ENCODE results near the gene RGS5. TPM values are rescaled to one million over a fixed set of nuclear protein-coding genes. Genes with fewer than 3 reads are reported as not detected.

The RGS5 gene
- total RNA-seq, 1 experiment from 2014 or later = 4.6 TPM

DNA sequence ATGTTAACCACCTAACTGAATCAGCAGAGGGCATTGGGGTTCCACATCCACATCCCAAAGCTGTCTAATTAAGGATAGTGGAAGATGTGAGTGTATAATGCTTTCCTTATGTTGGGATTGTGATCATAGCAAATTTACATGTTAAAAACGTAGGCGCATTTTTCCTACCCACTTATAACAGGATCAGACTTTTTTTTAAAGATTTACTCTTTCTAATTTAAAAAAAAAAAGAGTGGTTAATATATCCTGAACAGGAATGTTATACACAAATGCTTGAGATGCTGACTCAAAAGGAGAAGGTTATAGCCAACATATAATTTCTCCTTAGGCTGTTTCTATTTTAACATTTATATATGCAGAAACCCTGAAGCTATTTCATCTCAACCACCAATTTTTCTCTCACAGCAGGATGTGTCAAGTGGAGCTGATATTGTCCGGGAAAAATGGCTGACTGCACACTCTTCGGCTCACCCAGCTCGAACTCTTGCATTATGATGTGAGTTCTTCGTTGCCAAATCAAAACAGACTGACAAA, 40.3 kb downstream of the RGS5 start (continued):
- TF ChIP-seq CEBPB (IDR thresholded peaks at IDR 0.05; ENCODE audit: low read depth) = no peak
- TF ChIP-seq SRF (IDR thresholded peaks at IDR 0.05; ENCODE audit: low read depth) = no peak

GRCh38 chr1:163161841-163162240, 40.9 kb downstream of the RGS5 start:
- H4K20me1 ChIP-seq (ENCODE audit: insufficient read depth) = no peaks in the 10 kb centered on the region
- H3K9ac ChIP-seq (ENCODE audit: low read length) = no peak overlapping the region
- intact Hi-C loops (cut with micrococcal nuclease) = no loop called here
- H3K9me3 ChIP-seq (ENCODE audit: control insufficient read depth in 1 of 2, insufficient read depth in 1 of 2, low read depth in 1 of 2, low read length in 2 of 2) = no peaks in the 10 kb centered on the region
- no peaks in the 10 kb centered on the region for H3K36me3 ChIP-seq (ENCODE audit: control insufficient read depth in 1 of 2, insufficient read depth in 2 of 2, low read length in 2 of 2)
- no TSS peak for BruUV-seq (replicated peaks)
- no peak for ATAC-seq
- H3K9me2 ChIP-seq (ENCODE audit: insufficient read depth) = no peaks in the 10 kb centered on the region
- H3K79me2 ChIP-seq (ENCODE audit: insufficient read depth, low read length) = no peaks in the 10 kb centered on the region
- TF ChIP-seq ATF3 (IDR thresholded peaks at IDR 0.05) = no peak
- TF ChIP-seq CTCF (IDR thresholded peaks at IDR 0.05 in 2 of 3, conservative IDR thresholded peaks at IDR 0.05 in 1 of 3; ENCODE audit: borderline replicate concordance in 1 of 3, insufficient read depth in 1 of 3, low read depth in 2 of 3, low read length in 2 of 3) = no peak
- no peak for TF ChIP-seq ZNF274 (IDR thresholded peaks at IDR 0.05; ENCODE audit: low read depth, low read length)
- TF ChIP-seq JUND (IDR thresholded peaks at IDR 0.05) = no peak
- TF ChIP-seq CEBPB (IDR thresholded peaks at IDR 0.05; ENCODE audit: low read depth) = no peak
- TF ChIP-seq SRF (IDR thresholded peaks at IDR 0.05; ENCODE audit: low read depth) = no peak
- TF ChIP-seq ZBTB33 (IDR thresholded peaks at IDR 0.05; ENCODE audit: extremely low read depth, insufficient replicate concordance, low read length) = no peak
- no peak for TF ChIP-seq EZH2phosphoT487 (IDR thresholded peaks at IDR 0.05; ENCODE audit: borderline replicate concordance)
- TF ChIP-seq, protein P1, sequence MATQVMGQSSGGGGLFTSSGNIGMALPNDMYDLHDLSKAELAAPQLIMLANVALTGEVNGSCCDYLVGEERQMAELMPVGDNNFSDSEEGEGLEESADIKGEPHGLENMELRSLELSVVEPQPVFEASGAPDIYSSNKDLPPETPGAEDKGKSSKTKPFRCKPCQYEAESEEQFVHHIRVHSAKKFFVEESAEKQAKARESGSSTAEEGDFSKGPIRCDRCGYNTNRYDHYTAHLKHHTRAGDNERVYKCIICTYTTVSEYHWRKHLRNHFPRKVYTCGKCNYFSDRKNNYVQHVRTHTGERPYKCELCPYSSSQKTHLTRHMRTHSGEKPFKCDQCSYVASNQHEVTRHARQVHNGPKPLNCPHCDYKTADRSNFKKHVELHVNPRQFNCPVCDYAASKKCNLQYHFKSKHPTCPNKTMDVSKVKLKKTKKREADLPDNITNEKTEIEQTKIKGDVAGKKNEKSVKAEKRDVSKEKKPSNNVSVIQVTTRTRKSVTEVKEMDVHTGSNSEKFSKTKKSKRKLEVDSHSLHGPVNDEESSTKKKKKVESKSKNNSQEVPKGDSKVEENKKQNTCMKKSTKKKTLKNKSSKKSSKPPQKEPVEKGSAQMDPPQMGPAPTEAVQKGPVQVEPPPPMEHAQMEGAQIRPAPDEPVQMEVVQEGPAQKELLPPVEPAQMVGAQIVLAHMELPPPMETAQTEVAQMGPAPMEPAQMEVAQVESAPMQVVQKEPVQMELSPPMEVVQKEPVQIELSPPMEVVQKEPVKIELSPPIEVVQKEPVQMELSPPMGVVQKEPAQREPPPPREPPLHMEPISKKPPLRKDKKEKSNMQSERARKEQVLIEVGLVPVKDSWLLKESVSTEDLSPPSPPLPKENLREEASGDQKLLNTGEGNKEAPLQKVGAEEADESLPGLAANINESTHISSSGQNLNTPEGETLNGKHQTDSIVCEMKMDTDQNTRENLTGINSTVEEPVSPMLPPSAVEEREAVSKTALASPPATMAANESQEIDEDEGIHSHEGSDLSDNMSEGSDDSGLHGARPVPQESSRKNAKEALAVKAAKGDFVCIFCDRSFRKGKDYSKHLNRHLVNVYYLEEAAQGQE (IDR thresholded peaks at IDR 0.05; ENCODE audit: low read depth) = no peak
- no peak for TF ChIP-seq ZFX (IDR thresholded peaks at IDR 0.05)
- no peak for TF ChIP-seq EGR1 (IDR thresholded peaks at IDR 0.05; ENCODE audit: low read depth)
- no peak for TF ChIP-seq FOSL1 (IDR thresholded peaks at IDR 0.05; ENCODE audit: low read depth)
- no peak for TF ChIP-seq RAD21 (IDR thresholded peaks at IDR 0.05; ENCODE audit: low read depth)
- no peak for TF ChIP-seq SP1 (IDR thresholded peaks at IDR 0.05; ENCODE audit: low read depth)
- no peak for TF ChIP-seq POLR2AphosphoS5 (IDR thresholded peaks at IDR 0.05; ENCODE audit: low read depth, low read length)
- TF ChIP-seq YY1 (IDR thresholded peaks at IDR 0.05; ENCODE audit: extremely low read depth, insufficient replicate concordance, low read depth, low read length) = no peak
- H3K27ac ChIP-seq (ENCODE audit: low read depth, low read length) = no peak overlapping the region
- H3K4me2 ChIP-seq (ENCODE audit: low read length) = no peak overlapping the region
- no peaks in the 10 kb centered on the region for H3K27me3 ChIP-seq (ENCODE audit: insufficient read depth, low read length)
- peaks cover 3 to 5% of the 10 kb centered on the region in 2 experiments; a peak in 2 of 4 replicates for H3K4me1 ChIP-seq (ENCODE audit: control insufficient read depth in 1 of 2, insufficient read depth in 2 of 2, low read length in 2 of 2)
- ChIA-PET POLR2A (no interaction called here), CTCF (interaction anchor here (1.5 kb wide), 1 partner anchor 13 kb away, joined by 6 read pairs; no protein-coding TSS in a partner anchor), RAD21 (ENCODE audit: low non-redundant PET in 1 of 2, low total read pairs in 2 of 2, uncharacterized antibody in 2 of 2, unreplicated experiment in 2 of 2) (no interaction called here)
- no peak overlapping the region for H2AFZ ChIP-seq (ENCODE audit: low read depth, low read length, poor library complexity, severe bottlenecking)
- H3K4me3 ChIP-seq (replicated peaks in 1 of 2; ENCODE audit: low read depth in 1 of 2, low read length in 2 of 2) = no peak overlapping the region
- no peak for DNase-seq (ENCODE audit: low read depth, low spot score)

All from HCT116 (cell line).